BJ (cell line): ENCODE results near the gene CNST. TPM values are rescaled to one million over a fixed set of nuclear protein-coding genes. Genes with fewer than 3 reads are reported as not detected.
A peak's percentile ranks its signal among the peaks of the same experiment; 100 is the strongest.
"Not testable (repeated sequence)": the region's sequence is repeated elsewhere in the genome, so short reads cannot be mapped to it uniquely, and the experiment has no call there.

ENCODE experiments used
- CTCF ChIA-PET: fragments of 350-600 bp; formaldehyde crosslinking; extraction: SDS; loops from one replicate; lab custom pipeline; 2021; ENCODE audit warnings: antibody characterized with exemption, inconsistent platforms; lab: Yijun Ruan, JAX
- POLR2A ChIA-PET: fragments of 300-600 bp; sonication (Branson Sonifier 250); formaldehyde crosslinking; extraction: SDS; loops from one replicate; lab custom pipeline; 2021; ENCODE audit warnings: antibody characterized with exemption; lab: Charles Lee
- DNase-seq: peaks from one replicate; pipeline ENCODE4 v3.0.0-alpha.2; 2011; ENCODE audit warnings: low read depth
- H3K27me3 ChIP-seq: 2 replicates; pipeline ENCODE4 v1.6.0; 2011; ENCODE audit warnings: low read length; ENCODE audit not compliant: control insufficient read depth, insufficient read depth
- H3K36me3 ChIP-seq: 2 replicates; pipeline ENCODE4 v1.5.1; 2011; ENCODE audit warnings: low read length; ENCODE audit not compliant: control insufficient read depth, insufficient read depth
- H3K4me3 ChIP-seq: 2 replicates; pipeline ENCODE4 v1.5.1; 2011; ENCODE audit warnings: low read depth, mild to moderate bottlenecking, control low read depth, low read length
- polyA plus RNA-seq: library from polyadenylated mRNA; depleted of rRNA; stranded (reverse); fragments of >200 nt; gene quantifications from 2 replicates; pipeline ENCODE4 v1.2.3, GENCODE V29; 2011
- TF ChIP-seq, protein P1 (sequence below): IDR thresholded peaks from 2 replicates; pipeline ENCODE4 v1.5.1; 2011; ENCODE audit warnings: low read depth, mild to moderate bottlenecking, control low read depth, inconsistent platforms, low read length, moderate library complexity; ENCODE audit not compliant: insufficient read depth

Gene CNST
- polyA plus RNA-seq, 1 experiment, result 29.7 TPM

GRCh38 chr1:246629976-246630375 lies 63.7 kb downstream of the CNST start:
- DNase-seq, result no peak
- POLR2A ChIA-PET, result no interaction called here
- CTCF ChIA-PET, result interaction anchor here (2.1 kb wide), 1 partner anchor 13 kb away, joined by 6 read pairs; no protein-coding TSS in a partner anchor
- Histone ChIP-seq H3K4me3 (no peak overlapping the region), H3K36me3 (peaks cover 5% of the 10 kb centered on the region), H3K27me3 (no peaks in the 10 kb centered on the region)
- TF ChIP-seq, protein P1, sequence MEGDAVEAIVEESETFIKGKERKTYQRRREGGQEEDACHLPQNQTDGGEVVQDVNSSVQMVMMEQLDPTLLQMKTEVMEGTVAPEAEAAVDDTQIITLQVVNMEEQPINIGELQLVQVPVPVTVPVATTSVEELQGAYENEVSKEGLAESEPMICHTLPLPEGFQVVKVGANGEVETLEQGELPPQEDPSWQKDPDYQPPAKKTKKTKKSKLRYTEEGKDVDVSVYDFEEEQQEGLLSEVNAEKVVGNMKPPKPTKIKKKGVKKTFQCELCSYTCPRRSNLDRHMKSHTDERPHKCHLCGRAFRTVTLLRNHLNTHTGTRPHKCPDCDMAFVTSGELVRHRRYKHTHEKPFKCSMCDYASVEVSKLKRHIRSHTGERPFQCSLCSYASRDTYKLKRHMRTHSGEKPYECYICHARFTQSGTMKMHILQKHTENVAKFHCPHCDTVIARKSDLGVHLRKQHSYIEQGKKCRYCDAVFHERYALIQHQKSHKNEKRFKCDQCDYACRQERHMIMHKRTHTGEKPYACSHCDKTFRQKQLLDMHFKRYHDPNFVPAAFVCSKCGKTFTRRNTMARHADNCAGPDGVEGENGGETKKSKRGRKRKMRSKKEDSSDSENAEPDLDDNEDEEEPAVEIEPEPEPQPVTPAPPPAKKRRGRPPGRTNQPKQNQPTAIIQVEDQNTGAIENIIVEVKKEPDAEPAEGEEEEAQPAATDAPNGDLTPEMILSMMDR, result no peak

- Histone ChIP-seq H3K27me3 (no peaks in the 10 kb centered on the region), H3K4me3 (no peak overlapping the region), H3K36me3 (peaks cover 5% of the 10 kb centered on the region)
- TF ChIP-seq, protein P1, result no peak
- peak; percentile 46 for DNase-seq
- ChIA-PET CTCF (no interaction called here), POLR2A (no interaction called here)
Measured at GRCh38 chr1:246631426-246631825, 65.2 kb downstream of the CNST start.

DNA sequence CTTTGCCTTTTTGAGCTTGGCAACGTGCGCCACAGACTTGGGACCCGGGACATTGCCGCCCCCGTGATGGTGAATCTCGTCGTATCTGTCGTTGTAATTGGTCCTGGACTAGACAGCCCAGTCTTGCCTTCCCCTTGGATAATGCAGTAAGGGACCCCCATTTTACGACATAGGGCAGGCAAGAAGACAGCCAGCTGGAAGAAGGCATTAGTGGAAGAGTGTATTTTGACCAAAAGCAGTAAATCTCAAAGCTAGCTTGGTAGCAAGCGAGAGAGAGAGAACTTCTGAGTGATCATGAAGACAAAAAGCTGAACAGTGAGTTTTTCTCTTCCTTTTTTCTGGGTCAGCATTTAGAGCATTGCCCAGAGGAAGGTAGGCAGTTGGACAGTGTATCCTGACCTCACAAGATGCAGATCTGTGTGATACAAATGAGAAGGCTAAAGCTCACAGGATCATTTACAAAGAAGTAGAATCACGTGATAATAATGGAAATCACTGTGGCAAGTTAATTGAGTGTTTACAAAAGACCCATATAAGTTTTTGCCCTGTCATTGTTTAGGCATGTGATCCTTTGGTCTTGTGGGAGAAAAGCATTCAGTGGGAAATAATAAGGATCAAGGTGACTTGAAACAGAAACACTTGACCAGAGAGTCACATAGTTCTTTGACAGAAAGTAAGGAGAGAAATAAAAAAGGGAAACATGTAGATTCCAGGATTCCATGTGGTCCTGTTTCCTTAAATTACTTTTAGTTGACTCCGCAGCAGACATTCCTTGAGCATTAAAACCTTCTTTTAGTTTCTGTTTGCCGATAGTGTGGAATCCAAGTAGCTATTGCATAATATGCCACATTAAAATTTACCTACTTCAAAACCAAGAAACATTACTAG lies 66.3 kb downstream of the CNST start:
- Histone ChIP-seq H3K4me3 (no peak overlapping the region; the same call in 1 of the 2 replicates), H3K36me3 (peaks cover 7% of the 10 kb centered on the region), H3K27me3 (no peaks in the 10 kb centered on the region)
- peak; percentile 94 for DNase-seq
- CTCF ChIA-PET, result interaction anchor here (1.1 to 1.4 kb wide), 2 partner anchors 9 to 21 kb away, joined by 3 read pairs; no protein-coding TSS in a partner anchor
- POLR2A ChIA-PET, result interaction anchor here (0.6 to 1.2 kb wide), 4 partner anchors 24 to 65 kb away, joined by 3 to 4 read pairs (median 4); no protein-coding TSS in a partner anchor
- TF ChIP-seq, protein P1, result no peak

GRCh38 chr1:246634659-246635058 lies 68.4 kb downstream of the CNST start:
- H3K27me3 ChIP-seq, CTCF ChIA-PET, DNase-seq, POLR2A ChIA-PET, H3K4me3 ChIP-seq, H3K36me3 ChIP-seq: not testable (repeated sequence)

- ChIA-PET POLR2A (no interaction called here), CTCF (interaction anchor here (1.2 to 1.6 kb wide), 2 partner anchors 47 to 133 kb away, joined by 3 read pairs; no protein-coding TSS in a partner anchor)
- TF ChIP-seq, protein P1, result no peak
- no peak overlapping the region for H3K4me3 ChIP-seq
- DNase-seq, result no peak
- peaks cover 10% of the 10 kb centered on the region for H3K36me3 ChIP-seq
- H3K27me3 ChIP-seq, result no peaks in the 10 kb centered on the region
Measured at GRCh38 chr1:246638941-246639655, 72.8 kb downstream of the CNST start.
